ENCODE results near the gene SLC38A9.
A peak's percentile ranks its signal among the peaks of the same experiment; 100 is the strongest.
"Not testable (repeated sequence)": the region's sequence is repeated elsewhere in the genome, so short reads cannot be mapped to it uniquely, and the experiment has no call there.

Gene SLC38A9

GRCh38 chr5:55712023-55712859, at the start of gene SLC38A9:
Gene SLC38A9, minus strand, starts transcription at chr5:55712324. Its CDS starts 14,366 bp downstream, at chr5:55697958.
- DNase-seq (ENCODE audit: low spot score) = peak; percentile 98

DNA sequence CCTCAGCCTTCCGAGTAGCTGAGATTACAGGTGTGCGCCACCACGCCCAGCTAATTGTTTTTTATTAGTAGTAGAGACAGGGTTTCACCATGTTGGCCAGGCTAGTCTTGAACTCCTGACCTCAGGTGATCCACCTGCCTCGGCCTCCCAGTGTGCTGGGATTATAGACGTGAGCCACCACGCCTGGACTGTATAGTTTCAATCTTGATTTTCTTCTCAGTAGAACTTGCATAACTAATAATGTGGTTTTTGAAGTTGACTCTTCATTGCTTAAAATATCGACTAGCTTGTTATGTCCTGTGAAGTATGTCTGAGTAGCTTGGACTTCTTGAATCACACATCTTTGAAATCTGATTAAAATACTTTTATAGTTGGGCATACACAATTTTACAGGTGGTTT, 49.6 kb upstream of the SLC38A9 start:
- not testable (repeated sequence) for DNase-seq (ENCODE audit: low spot score)

GRCh38 chr5:55758714-55759113, 46.6 kb upstream of the SLC38A9 start:
- no peak for DNase-seq (ENCODE audit: low spot score)

GRCh38 chr5:55758231-55758630, 46.1 kb upstream of the SLC38A9 start:
- no peak for DNase-seq (ENCODE audit: low spot score)

- DNase-seq (ENCODE audit: low spot score) = no peak
Observed at GRCh38 chr5:55750499-55750898, 38.4 kb upstream of the SLC38A9 start.

DNA sequence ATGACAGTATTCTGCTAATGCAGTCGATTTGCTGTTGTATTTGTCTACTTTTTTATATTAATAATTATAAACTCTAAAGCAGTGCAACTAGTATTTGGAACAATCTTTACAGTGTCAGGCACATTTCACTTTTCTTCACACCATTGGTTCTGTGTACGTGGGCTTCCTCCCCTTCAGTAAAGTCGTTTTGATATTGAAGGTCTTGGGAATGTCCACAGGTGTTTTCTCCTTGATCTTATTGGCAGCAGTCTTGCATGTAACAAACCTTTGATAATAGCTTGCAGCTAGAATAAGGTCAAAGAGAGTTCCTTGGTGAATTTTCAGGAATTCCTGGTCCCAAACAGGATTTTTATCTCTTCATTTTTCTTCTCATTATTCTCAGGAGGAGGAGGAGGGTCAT, 37.9 kb upstream of the SLC38A9 start:
- no peak for DNase-seq (ENCODE audit: low spot score)

GRCh38 chr5:55749387-55749786, 37.3 kb upstream of the SLC38A9 start:
- no peak for DNase-seq (ENCODE audit: low spot score)

GRCh38 chr5:55747778-55748318, 35.7 kb upstream of the SLC38A9 start:
- DNase-seq (ENCODE audit: low spot score) = no peak

DNA sequence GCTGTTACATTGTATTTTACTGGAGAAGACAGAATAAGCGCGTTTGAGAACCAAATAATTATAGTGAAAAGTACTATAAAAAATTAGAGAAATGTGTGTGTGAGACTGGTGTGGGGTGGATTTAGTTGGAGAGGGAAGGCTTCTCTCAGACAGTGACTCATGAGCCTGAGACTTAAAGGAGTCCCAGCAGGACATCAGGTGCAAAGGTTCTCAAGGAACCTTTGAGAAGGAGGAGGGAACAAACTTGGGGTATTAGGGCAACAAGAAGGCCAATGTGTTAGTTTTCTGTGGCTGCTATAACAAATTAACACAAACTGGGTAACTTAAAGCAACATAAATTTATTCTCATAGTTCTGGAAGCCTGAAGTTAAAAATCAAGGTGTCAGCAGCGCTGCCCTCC, 30.7 kb upstream of the SLC38A9 start:
- DNase-seq (ENCODE audit: low spot score) = no peak

GRCh38 chr5:55737793-55738192, 25.7 kb upstream of the SLC38A9 start, which contains the start of gene DDX4:
Gene DDX4, plus strand, starts transcription at chr5:55738061. Its CDS starts 903 bp downstream, at chr5:55738964.
- no peak for DNase-seq (ENCODE audit: low spot score)

DNA sequence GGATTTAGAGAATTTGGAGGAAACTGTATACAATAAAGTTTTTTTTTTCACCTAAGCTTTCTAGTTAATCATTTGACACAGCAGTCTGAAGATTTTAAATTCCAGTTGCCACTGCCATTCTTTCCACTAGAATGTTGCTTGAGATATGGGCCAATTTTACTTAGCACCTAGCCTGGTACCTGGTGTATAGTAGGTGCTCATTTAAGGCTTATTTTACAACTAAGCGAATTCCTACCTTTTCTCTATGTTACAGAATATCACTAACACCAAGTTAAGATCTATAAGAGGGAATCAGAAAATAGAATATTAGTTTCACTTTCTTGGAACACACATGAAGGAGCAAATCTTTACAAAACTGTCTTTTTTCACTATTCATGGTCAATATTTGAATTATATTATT, 22.5 kb upstream of the SLC38A9 start:
- DNase-seq (ENCODE audit: low spot score) = no peak

DNA sequence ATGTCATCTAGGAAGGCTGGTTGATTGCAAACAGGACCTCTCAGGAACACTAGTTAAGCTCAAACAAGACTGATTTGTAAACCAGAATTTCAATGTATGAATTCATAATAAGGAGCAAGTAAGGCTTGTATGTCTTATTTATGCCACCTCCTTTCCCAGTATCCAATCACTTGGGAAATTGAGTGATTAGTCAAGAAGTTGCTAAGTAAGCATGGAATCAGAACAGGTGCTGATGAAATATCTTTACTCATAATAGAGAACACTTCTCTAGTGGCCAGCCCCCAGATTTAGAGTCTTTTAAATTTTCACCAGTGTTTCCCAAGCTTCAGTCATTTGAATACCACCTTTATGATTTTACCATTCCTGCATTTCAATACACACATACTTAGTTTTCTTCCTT, 20.5 kb upstream of the SLC38A9 start:
- DNase-seq (ENCODE audit: low spot score) = no peak

GRCh38 chr5:55731848-55732247, 19.7 kb upstream of the SLC38A9 start:
- DNase-seq (ENCODE audit: low spot score) = no peak

DNA sequence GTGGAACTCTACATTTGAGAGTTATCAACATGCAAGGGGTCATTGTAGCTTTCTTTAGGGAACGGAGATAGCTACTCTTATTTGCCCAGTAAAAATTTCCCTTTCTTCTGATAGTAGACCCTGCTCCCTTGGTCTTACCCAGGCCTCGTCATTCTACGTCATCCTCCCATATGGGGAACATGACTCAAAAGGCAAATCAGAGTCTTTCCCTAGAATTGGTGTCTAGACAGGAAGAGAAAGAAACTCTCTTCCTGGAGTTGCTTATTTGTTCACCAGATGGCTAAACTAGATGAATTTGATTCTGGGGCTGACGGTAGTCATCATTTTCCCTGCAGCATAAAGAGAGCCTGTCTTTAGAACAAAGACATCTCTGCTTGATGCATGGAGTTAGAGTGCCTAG, 12.2 kb upstream of the SLC38A9 start:
- no peak for DNase-seq (ENCODE audit: low spot score)

DNA sequence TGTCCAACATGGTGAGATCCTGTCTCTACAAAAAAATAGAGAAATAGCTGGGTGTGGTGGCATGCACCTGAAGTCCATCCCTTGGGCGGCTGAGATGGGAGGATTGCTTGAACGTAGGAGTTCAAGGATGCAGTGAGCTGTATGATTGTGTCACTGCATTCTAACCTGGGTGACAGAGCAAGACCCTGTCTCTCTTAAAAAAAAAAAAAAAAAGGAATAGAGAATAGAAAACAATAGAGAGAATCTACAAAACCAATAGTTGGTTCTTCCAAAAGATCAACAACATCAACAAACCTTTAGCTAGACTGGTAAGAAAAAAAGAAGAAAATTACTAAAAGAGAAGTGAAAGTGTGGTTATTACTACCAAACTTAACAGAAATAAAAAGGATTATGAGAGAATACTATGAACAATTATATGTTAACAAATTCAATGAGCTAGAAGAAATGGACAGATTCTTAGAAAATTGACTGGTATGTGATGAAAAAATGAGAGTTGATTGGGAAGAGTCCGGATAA, 8.1 kb upstream of the SLC38A9 start:
- no peak for DNase-seq (ENCODE audit: low spot score)

- DNase-seq (ENCODE audit: low spot score) = not testable (repeated sequence)
Observed at GRCh38 chr5:55719026-55719425, 6.9 kb upstream of the SLC38A9 start.

GRCh38 chr5:55715519-55716078, 3.5 kb upstream of the SLC38A9 start:
- DNase-seq (ENCODE audit: low spot score) = no peak

DNA sequence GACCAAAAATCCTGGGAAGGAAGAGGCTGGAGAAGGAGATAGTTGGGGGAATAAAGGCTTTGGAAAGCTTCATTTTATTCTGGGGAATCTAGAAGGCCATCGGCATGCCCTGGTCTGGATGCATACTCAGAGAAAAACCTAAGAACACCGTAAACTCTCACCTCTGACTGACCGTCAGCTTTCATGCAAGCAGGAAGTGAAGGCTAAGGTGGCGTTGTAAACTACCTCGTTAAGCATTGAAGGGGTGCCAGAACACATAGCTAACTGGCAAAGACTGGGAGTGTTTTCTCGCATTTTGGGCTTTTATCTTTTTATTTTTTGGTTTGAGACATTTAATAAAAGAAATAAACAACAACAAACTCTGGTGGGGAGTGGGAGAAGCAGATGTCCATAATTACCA, 2.6 kb upstream of the SLC38A9 start:
- DNase-seq (ENCODE audit: low spot score) = no peak

GRCh38 chr5:55714339-55714738, 2.2 kb upstream of the SLC38A9 start:
- no peak for DNase-seq (ENCODE audit: low spot score)

DNA sequence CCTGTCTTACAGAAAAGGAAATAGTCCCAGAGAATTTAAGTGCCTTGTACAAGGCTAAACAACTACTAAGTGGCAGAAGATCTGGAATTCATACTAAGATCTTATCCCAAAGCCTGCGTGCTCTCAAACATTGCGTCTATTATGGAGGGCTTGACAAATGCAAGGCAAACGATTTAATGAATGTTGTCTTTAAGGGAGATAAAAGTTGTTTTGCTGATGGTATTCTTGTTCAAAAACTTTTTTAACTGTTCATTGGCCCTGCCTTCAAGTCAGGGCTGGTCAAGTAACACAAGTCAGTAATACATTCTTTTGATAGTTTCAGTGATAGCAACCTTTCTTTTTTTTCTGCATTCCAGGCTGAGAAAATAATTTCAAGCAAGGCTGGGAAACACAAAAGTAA, 1.7 kb upstream of the SLC38A9 start:
- DNase-seq (ENCODE audit: low spot score) = no peak

DNA sequence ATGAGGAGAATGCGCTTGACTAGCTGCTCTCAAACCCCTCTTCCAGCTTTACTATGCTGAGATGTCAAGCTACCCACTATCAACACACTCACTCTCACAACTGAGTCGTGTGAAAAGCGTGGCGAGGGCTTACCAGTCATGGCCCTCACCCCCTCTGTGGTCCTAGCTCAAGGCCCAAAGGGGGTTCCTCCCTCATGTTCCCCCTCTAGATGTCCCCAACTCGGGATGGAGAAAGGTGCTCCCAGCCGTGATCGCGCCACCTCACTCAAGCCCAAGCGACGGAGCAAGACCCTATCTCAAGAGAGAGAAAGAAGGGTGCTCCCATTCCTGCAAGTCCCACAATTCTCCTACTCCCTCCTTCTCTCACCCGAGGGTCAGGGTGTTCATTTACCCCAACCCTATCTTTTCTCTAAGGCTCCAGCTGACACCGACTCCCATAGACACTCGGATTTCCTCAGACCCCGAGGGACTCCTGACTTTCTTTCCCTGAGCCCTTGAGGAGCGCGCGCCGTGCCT, 559 bp downstream of the SLC38A9 start:
- DNase-seq (ENCODE audit: low spot score) = no peak

GRCh38 chr5:55708732-55709131, 3.4 kb downstream of the SLC38A9 start:
- no peak for DNase-seq (ENCODE audit: low spot score)

DNA sequence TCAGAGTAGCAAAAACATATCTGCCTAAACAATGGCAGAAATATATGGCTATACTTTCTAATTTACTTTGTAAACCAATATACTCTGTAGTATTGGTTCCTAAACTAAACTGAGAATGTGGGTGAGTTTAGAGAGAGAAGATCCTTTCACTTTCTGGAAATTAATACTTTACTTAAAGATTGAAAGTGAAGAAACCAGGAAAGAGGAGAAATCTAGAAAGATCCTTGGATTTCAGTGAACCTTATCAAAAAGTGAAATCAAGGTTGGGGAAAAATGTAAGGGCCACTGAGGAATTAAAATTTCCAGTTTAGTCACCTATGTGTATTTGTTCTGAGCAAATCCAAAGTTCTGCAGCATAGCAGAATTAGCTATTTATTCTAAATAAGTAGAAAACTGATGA, 5.9 kb downstream of the SLC38A9 start:
- DNase-seq (ENCODE audit: low spot score) = no peak

Data from LoVo (cell line).